ENCODE results near the gene LRRN3.

The LRRN3 gene

DNA sequence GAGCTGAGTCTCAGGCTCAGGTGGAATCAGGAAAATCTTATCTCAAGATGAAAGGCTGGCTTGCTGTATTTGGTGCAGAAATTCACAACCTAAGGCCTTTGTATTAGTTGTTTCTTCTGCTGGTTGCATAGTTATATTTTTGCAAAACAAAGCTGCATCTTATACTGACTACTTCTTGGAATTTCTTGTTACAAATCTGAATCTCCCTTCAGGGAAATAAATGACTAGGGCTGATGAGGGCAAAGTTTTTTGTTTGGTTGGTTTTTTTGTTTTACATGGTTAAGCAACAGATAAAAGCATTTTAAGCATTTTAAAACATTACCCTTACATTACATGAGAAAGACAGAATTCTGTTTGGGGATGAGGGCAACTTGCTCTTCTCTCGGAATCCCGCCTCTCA lies 13.9 kb upstream of the LRRN3 start:
- no peak for DNase-seq (ENCODE audit: low spot score)

DNA sequence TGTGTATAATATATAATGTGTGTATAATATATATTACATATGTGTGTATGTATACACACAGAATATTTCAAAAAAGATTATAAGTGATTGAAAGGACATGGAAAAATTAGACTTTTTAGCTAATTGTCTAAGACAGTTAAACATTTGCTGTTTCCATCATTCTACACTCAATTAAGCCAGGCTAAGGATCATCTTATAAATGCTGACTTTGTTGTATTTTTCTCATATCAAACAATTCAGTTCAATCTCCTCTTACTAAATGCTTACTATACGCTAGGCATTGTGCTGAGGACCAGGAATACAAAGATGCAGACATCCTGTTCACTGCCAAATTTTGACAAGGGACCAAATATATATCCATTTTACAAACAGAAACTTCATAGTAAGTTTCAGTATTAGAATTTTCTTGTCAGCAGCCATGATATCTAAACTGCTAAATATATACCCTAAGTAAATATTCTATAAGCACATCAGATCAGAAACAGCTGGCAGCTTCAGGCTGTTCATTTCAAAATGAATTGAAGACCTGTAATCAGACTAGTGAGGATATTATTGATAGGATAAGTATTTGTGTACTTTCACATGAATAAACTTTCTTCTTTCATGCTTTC lies 10.3 kb upstream of the LRRN3 start:
- DNase-seq (ENCODE audit: low spot score): no peak

DNA sequence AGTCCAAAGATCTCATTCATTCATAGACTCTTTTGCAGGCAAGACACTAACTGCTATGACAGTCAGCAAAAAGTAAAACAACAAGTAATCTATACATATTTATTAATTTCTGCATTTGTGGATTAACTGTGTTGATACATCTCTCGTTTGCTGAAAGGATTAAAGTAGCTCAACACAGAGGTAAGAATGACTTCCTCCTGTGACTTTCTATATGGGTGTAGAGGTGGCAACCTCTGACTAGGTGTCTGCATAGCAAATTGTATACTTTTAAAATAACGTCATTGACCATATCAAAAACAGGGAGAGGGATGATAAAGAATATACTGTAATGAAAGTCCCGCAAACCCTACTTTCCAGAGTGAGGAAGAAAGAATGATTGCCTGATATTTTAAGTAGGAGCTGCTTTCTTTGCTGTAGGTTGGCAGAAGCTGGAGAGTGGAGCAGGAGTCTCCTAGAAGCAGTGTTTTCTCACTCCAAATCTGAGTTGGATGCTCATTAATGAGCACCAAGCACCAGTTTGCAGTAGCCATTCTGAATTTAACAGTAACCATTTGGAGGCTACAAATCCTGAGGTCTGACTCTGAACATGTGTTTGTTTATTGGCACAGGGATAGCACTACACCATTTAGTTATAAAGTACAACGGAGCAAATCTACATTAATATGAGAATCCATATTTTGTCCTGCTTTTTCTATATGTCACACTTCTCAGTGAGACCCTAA lies 9.2 kb upstream of the LRRN3 start:
- no peak for DNase-seq (ENCODE audit: low spot score)

DNA sequence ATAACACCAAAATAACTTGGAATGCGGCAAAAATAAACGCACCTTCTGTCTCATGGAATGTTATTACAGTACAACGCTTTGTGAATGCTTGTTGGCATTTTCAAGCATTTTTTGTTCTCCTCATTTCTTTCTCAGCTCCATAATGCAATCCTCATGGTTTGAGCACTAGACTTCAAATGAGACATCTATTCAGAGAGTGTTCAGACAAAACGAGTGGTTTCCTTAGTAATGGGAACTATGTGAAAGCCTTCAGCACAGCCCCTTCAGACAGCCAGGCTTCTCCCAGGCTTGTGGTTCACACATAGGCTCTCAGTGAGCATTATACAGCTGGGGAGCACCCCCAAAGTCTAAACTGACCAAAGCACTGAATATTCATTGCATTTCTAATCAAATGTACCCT lies 8.6 kb upstream of the LRRN3 start:
- no peak for DNase-seq (ENCODE audit: low spot score)

DNA sequence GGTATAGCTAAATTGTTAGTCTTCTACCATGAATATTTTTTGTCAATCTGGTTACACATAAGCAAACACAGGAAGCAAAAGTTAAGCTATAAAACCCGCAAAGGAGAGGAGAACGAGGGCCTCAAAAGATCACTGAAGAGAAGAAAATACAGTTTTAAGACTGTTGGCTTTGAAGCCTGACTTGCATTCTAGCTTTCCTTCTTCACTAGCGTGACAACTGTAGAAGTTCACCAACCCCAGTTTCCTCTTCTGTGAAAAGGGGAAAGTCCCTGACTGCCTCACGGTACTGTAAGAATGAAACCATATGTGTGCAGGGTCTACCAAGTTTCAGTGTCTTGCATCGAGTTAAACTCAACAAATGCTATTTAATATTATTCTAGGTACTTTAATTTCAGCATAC lies 7.5 kb upstream of the LRRN3 start:
- DNase-seq (ENCODE audit: low spot score): no peak

DNA sequence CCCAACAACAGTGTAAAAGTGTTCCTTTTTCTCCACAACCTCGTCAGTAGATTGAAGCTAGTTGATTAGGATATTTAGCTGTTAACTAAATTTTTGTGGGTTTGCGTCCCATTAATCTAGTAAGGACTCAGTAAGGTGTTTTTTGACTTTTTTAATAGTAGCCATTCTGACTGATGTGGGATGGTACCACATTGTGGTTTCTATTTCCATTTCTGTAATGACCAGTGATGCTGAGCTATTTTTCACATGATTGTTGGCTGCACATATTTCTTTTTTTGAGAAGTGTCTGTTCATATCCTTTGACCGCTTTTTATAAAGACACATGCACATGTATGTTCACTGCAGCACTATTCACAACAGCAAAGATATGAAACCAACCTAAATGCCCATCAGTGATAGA lies 5.6 kb upstream of the LRRN3 start:
- DNase-seq (ENCODE audit: low spot score): no peak

DNA sequence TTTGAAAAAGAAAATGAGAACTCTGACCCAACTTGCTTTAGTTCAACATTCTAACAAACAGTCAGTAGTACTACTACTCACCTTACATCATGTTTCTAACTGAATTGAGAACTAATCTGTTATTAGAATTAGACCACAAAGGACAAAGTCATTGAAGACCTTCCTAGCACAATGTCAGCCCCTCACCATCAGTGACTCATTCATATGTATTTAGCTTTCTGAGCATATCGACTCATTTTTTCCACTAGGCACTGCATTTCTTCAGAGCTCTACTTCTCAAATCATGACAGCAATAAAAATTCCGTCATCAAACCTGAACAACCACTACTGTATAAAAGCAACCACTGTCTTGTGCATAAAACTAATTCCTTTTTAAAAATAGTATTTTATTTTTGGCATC lies 4.4 kb upstream of the LRRN3 start:
- DNase-seq (ENCODE audit: low spot score): no peak

DNA sequence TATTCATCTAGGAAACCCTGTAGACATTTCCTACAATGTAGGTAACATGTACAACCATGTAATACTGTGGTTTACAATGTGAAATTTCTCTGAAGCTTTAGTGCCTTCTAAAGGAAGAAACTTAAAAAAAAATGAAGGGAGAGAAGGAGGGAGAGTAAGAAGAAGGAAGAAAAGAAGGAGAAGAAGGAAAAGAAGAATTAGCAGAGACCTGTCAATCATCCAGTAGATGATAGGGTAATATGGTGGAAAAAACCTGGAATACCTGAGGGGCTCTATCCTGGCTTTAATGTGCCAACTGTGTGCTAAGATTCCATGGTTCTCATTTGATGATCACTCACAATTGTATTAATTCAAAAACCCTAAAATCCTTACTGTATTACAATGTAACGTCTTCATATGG lies 2.6 kb upstream of the LRRN3 start:
- DNase-seq (ENCODE audit: low spot score): no peak

DNA sequence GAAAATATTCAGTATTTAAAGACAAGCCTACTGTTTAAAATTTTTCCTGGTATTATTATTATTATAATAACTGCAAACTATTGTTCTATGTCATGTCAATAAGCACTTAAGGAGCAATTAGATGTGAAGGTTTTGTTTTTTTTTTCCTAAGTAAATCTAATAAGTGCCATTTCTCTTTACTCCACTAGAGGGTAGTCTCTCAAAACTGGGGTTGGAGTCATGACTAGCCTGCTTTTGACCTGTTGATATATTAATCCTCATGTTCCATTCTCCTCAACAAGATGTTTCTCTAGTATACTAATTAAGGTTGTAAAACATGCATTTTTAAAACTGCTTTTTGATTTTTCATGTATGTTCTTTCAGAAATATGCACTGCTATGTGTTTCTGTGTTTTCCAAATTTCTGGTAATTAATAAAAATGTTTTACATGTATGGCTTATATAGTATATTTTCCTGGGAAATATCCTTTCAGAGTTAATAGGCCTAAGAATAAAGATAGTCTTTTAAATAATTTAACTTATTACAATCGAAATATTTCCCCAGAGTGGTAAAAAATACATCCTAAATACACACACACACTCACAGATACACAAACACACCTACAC lies 1.0 kb upstream of the LRRN3 start:
- DNase-seq (ENCODE audit: low spot score): peak; percentile 81

DNA sequence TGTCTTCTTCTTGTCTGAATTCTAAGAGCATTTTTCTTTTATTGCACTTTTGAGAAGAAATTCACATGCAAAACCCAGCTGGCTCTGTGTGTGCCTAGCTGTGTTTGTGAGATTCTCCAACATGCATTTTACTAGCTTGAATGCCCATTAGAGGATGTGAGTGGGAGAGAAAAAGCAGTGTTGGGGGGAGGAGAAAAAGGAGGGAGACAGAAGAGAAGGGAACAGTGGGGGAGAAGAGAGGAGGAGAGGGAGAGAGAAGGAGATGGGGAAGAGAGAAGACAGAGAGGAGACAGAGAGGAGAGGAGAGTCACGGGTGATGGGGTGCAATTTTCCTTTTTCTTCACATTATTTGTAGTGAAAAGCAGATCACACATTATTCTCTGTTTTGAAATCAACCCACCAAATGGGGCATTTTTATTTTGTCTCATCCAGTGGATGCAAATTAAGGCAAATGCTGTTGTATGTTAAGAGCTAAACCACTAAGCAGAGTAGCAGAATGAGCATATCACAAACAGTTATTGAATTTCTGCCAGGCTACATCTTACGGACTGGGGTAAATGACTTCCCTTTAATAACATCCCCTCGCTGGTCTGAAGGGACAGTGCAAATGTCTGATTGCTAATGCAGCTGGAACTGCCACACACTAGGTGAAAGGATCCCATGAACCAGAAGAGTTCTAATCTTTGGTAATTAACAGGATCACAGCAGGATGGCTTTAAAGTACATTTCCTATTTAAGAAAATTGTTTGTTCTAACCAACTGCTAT lies 849 bp downstream of the LRRN3 start:
- DNase-seq (ENCODE audit: low spot score): no peak

DNA sequence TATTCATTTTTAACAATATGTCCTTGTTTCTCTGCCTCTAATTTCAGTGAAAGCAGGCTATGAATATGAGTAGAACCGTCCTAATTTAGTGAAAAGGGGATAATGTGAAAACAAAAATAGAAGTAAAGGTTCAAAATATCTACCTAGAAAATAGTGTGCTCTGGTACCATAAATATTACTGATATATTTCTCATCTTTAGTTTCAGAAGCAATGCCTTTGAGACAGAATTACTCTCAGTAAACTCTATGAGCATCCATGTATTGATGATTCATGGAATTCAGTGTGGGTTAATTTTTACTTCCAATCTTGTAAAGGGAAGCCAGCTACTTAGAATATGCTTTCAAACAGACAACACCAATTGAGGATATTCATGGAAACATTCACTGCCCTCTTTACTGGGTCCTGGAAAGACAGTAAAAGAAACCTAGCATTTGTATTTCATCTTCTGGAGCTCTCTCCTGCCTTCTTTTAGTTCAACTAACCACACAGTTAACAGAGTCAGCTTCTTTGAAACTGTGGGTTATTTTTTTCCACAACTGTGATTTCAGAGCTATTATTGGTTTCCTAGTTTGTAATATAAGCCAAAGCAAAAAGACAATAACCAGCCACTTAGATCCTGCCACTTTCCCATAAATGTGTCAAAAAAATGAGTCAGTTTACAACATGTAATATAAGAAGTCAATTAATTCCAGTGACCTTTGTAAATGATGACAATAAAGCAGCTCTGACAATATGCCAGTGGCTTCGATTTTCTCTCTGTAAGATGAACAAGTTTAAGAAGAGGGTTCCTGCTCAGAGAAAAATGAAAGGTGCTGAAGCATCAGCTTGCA lies 1.7 kb downstream of the LRRN3 start:
- DNase-seq (ENCODE audit: low spot score): no peak

DNA sequence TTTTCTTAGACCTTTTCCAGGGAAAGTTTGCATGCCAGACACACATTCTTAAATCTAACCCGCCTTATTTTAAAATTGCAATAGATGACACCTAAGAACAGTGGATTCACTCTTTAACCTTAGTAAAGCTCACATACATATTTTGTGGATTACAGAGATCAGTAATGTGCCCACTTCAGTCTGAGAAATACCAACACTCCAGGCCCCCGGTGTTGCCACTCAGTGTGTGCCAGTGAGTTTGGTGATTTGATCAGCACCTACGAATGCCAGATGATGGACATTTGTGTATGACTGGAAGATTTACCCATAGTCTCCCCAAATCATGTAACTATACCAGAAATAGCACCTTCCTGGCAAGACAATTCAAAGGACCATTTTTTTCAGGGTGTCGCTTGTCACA lies 2.6 kb downstream of the LRRN3 start:
- DNase-seq (ENCODE audit: low spot score): no peak

DNA sequence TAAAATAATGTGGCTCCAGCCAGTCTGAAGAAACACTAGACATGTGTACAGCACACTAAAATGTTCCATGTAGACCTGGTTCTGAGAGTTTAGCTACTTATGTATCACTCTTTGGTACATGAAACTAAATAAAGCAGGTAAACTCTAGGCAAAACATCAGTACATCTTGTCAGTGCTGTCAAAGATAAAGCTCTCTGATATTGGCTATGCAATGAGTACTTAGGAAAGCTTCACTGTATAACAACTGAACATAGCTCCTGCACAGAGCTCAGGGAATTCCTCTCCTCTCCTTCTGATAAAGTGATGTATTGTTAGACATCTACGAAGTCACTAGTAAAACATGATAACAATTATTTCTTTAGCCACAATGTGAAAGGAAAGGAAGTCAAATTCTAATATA lies 3.5 kb downstream of the LRRN3 start:
- no peak for DNase-seq (ENCODE audit: low spot score)

DNA sequence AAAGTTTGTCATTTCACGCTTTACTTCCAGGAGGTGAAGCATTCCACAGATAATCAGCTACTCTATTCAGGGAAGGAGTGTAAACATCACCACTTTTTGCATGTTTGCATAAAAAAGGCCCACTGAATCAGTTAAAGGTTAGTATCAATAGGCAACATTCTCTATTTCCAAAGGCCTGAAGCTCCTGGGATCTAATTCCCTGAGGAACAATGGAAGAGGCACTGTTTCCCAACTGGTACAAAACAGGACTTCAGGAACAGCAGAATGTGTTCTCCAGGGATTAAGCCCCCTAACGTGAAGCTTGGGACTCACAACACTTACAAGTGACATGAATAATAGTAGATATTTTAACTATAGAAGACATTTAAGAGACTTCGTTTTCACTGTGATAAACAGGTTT lies 6.1 kb downstream of the LRRN3 start:
- DNase-seq (ENCODE audit: low spot score): no peak

DNA sequence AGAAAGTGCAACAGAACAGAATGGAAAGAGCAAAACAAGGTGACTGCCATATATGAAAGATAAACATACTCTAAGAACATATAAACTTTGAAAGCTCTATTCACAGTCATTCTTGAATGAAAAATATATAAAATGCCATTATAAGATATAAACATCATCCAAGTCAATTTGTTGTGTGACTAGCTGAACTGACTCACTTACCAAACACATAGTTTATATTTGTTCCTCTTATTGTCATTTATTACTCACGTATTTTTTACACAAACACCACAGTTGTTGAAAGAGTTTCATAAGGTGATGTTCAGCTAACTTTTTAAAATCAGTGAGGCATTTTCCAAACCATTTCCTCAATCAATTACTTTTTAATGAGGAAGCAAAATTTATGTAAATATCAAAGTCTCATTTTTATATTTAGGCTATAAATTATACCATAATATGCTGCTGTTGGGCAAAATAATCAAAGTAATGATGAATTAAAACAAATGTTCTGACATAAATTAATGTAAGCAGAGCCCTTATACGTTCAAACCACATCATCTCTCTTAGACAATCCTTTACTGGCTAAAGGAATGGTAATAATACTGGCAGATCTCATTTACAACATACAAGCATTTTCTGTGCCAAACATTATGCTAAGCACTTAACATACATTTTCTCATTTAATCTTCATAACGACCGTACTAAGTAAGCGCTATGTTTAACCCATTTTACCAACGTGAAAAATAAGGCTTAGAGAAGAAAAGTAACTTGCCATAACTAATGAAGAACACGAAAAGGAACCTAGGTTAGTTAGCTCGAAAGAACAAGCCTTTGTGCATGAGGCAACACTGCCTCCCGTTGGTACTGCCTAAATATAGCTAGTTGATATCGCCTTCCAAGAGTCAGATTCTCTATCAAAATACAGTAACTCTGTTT lies 7.3 kb downstream of the LRRN3 start:
- DNase-seq (ENCODE audit: low spot score): no peak

DNA sequence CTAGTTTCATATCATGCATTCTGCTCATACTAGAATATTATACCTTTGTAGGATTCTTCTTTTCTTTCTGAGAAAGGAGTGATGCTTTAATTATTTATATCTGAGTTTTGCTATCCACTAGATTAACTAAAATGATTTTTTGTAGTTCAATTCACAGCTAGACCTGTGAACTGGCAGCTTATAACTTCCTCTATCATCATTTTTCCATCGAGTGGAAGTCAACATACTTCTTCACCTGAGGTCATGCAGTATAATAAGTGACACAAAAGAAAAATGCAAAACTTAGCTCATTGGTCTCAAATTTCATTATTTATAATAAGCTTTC lies 8.0 kb downstream of the LRRN3 start:
- no peak for DNase-seq (ENCODE audit: low spot score)

DNA sequence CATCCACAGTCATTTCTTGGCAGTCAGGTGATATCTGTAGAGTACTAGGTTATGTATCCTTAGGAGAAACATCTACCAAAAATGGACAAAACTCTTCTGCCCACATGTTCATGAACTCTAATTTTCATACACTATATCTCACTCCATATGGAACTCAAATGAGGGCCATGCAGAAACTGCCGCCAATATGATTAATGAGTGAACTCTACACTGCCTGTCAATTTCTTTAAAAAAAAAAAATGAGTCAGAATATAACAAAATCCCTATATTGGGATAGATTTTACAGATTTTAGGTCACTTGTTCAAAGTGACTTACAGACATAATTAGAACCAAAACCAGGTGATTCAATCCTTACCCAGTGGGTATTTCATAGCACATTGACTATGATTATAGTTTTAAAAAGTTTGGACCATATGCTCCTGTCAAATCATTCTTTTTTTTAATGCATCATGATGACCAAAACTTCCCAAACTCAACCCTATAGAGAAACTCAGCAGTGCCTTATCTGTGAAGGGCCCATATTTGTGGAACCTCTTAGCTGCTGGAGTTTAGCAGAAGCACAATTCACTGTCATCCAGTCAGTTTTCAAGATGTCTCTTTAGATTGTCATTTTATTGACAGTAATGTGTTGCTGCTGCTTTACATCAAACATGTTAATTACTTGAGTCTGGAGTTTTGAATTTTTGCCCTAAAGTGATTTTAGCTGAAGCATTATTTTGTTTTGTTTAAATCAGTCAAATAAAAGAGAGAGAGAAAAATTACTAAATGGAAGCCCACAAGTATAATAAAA lies 11.1 kb downstream of the LRRN3 start:
- no peak for DNase-seq (ENCODE audit: low spot score)

DNA sequence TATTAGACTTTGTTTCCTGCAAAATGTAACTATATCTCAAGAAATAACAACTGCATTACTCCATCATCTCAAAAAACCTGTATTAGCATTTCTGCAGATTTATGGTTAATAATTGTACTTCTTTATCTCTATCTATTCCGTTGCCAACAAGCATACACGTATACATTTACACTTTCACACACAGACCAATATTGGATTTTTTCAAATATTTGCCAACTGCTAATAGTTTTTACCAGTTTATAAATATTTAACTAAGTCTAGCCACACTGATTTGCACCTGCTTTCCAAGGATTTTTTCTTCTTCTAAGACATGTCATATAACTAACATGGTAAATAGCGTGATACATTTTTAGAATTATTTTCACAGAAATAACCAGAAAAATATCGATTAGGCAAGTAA lies 12.2 kb downstream of the LRRN3 start:
- DNase-seq (ENCODE audit: low spot score): no peak

DNA sequence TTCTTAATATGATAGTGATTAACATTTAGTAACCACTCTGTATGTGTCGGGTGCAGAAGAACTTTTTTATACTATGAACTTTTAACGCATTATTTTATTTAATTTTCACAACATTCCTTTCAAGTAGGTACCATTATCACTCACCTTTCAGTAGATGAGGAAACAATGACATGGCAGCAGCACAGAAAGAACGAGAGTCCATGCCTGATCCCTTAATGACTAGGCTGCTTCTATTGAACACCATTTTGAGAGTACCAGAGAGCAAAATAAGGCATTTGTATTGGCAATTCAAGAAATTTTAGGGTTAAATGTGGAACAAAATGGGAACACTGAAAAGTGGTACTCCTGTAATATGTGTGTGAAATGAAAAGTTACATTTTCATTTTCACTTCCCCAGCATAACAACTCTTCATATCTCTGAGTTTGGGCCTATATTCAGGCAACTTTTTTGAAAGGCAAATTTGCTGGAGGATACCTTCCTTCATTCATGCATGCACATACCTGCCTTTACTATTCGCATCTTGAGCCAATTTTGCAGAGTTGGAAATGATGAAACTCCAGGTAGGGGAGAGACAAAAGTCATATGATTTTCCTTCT lies 12.8 kb downstream of the LRRN3 start:
- no peak for DNase-seq (ENCODE audit: low spot score)

DNA sequence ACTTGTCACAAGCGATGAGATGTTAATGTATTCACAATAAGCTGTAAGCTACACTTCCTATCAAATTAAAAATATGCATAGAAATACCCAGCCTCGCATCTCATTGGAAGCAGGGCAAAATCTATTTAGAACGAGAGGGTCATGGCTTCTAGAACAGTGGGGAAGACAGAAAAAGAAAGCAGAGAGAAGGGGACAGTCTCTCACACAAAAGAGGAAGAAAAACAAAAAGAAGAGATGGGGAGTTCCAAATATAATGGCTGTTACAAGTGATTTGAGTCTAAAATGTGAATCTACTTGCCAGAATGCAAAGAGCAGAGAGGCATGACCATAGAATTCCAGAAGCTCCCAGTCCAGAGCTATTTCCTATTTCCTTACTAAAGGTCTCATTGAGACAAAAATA lies 13.8 kb downstream of the LRRN3 start:
- DNase-seq (ENCODE audit: low spot score): no peak
